ENCODE measurements around the gene HDAC9.

DNA sequence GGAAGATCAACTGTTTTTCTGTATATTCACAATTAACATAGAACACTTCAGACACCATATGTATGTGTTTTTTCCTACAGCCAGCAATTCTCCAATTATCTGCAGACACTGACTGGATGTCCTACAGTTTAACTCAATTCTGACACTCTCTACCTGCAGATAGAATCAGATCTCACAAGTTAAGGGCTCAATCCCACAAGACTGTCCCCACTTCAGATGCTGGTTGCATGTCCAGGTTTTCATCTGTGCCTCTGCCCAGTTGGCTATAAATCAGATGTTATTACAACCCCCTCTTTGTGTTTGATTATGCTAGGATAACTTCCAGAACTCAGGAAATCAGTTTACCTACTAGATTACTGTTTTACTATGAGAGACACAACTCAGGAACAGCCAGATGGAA, 326.0 kb downstream of the HDAC9 start:
- TF ChIP-seq, protein P1, sequence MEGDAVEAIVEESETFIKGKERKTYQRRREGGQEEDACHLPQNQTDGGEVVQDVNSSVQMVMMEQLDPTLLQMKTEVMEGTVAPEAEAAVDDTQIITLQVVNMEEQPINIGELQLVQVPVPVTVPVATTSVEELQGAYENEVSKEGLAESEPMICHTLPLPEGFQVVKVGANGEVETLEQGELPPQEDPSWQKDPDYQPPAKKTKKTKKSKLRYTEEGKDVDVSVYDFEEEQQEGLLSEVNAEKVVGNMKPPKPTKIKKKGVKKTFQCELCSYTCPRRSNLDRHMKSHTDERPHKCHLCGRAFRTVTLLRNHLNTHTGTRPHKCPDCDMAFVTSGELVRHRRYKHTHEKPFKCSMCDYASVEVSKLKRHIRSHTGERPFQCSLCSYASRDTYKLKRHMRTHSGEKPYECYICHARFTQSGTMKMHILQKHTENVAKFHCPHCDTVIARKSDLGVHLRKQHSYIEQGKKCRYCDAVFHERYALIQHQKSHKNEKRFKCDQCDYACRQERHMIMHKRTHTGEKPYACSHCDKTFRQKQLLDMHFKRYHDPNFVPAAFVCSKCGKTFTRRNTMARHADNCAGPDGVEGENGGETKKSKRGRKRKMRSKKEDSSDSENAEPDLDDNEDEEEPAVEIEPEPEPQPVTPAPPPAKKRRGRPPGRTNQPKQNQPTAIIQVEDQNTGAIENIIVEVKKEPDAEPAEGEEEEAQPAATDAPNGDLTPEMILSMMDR (conservative IDR thresholded peaks at IDR 0.05): no peak
- TF ChIP-seq ZFX (IDR thresholded peaks at IDR 0.05): no peak
